Karpas-422 (cell line): ENCODE measurements around the gene LOXL3. TPM values are rescaled to one million over a fixed set of nuclear protein-coding genes. Genes with fewer than 3 reads are reported as not detected.
"Not testable (repeated sequence)": the region's sequence is repeated elsewhere in the genome, so short reads cannot be mapped to it uniquely, and the experiment has no call there.

Source experiments
- DNase-seq: peaks from one replicate; pipeline ENCODE4 v3.0.0-alpha.2; 2015
- H2AFZ ChIP-seq: fragments of 200-600 bp; sonication (generic); 2 replicates; pipeline ENCODE4 v1.6.1; 2014; ENCODE audit warnings: antibody characterized with exemption, low read length, mixed read lengths
- H3K27ac ChIP-seq: fragments of 200-600 bp; sonication (generic); 2 replicates; pipeline ENCODE4 v1.5.1; 2014; ENCODE audit warnings: mild to moderate bottlenecking, low read length, moderate library complexity
- H3K27me3 ChIP-seq: fragments of 200-600 bp; sonication (generic); 2 replicates; pipeline ENCODE4 v1.6.1; 2014; ENCODE audit warnings: low read length, mixed read lengths
- H3K36me3 ChIP-seq: fragments of 200-600 bp; sonication (generic); 2 replicates; pipeline ENCODE4 v1.6.1; 2014; ENCODE audit warnings: low read length, mixed read lengths; ENCODE audit not compliant: insufficient read depth
- H3K4me1 ChIP-seq: fragments of 200-600 bp; sonication (generic); 2 replicates; pipeline ENCODE4 v1.6.1; 2014; ENCODE audit warnings: mild to moderate bottlenecking, low read length, mixed read lengths
- H3K4me2 ChIP-seq: fragments of 200-600 bp; sonication (generic); 2 replicates; pipeline ENCODE4 v1.6.1; 2014; ENCODE audit warnings: low read length, low read depth, mild to moderate bottlenecking; ENCODE audit not compliant: poor library complexity, severe bottlenecking
- H3K4me3 ChIP-seq: fragments of 200-600 bp; sonication (generic); 2 replicates; pipeline ENCODE4 v1.5.1; 2014; ENCODE audit warnings: mild to moderate bottlenecking, antibody characterized with exemption, low read length, mixed read lengths
- H3K79me2 ChIP-seq: fragments of 200-600 bp; sonication (generic); 2 replicates; pipeline ENCODE4 v1.6.1; 2014; ENCODE audit warnings: mild to moderate bottlenecking, low read length, mixed read lengths
- H3K9ac ChIP-seq: fragments of 200-600 bp; sonication (generic); 2 replicates; pipeline ENCODE4 v1.6.0; 2014; ENCODE audit warnings: low read length
- H3K9me2 ChIP-seq: fragments of 200-600 bp; sonication (generic), shearing (Covaris generic); replicated peaks from 2 replicates; pipeline ENCODE4 v1.6.0; 2014; ENCODE audit warnings: mild to moderate bottlenecking, low read length, moderate library complexity; ENCODE audit not compliant: insufficient read depth
- H3K9me3 ChIP-seq: fragments of 300-700, 200-600 bp; sonication (generic); 2 replicates; pipeline ENCODE4 v1.6.1; 2014; ENCODE audit warnings: low read length, mixed read lengths
- H4K20me1 ChIP-seq: fragments of 200-600 bp; sonication (generic); 2 replicates; pipeline ENCODE4 v1.6.1; 2014; ENCODE audit warnings: mild to moderate bottlenecking, antibody characterized with exemption, low read length, low read depth; ENCODE audit not compliant: insufficient read depth
- total RNA-seq: library from RNA; depleted of rRNA; stranded (reverse); fragments of >200 nt; shearing (Covaris generic); gene quantifications from 2 replicates; pipeline ENCODE4 v1.2.3, GENCODE V29; 2014; ENCODE audit warnings: low replicate concordance

LOXL3 gene
- total RNA-seq, 1 experiment from 2014 or later: 0.15 TPM

- Histone ChIP-seq H3K36me3 (no peaks in the 10 kb centered on the region), H3K4me3 (no peak overlapping the region), H3K79me2 (no peaks in the 10 kb centered on the region), H4K20me1 (no peaks in the 10 kb centered on the region), H2AFZ (no peak overlapping the region), H3K4me1 (peaks cover 8% of the 10 kb centered on the region), H3K9ac (no peak overlapping the region), H3K27me3 (no peaks in the 10 kb centered on the region), H3K27ac (no peak overlapping the region), H3K4me2 (no peak overlapping the region), H3K9me3 (no peaks in the 10 kb centered on the region), H3K9me2 (no peaks in the 10 kb centered on the region)
- no peak for DNase-seq
Observed at GRCh38 chr2:74566754-74567085, 13.0 kb upstream of the LOXL3 start.

GRCh38 chr2:74566076-74566753 lies 12.5 kb upstream of the LOXL3 start:
- no peak overlapping the region for H3K4me2 ChIP-seq

GRCh38 chr2:74564222-74564621 lies 10.5 kb upstream of the LOXL3 start:
- Histone ChIP-seq H3K27me3 (no peaks in the 10 kb centered on the region), H3K27ac (no peak overlapping the region), H3K79me2 (no peaks in the 10 kb centered on the region), H2AFZ (no peak overlapping the region), H3K9me2 (no peaks in the 10 kb centered on the region), H3K4me1 (no peaks in the 10 kb centered on the region), H4K20me1 (no peaks in the 10 kb centered on the region), H3K4me3 (no peak overlapping the region), H3K9ac (no peak overlapping the region), H3K9me3 (no peaks in the 10 kb centered on the region), H3K36me3 (no peaks in the 10 kb centered on the region), H3K4me2 (no peak overlapping the region)
- DNase-seq: no peak

More at GRCh38 chr2:74566076-74566753, 12.5 kb upstream of the LOXL3 start:
- Histone ChIP-seq H3K9ac (no peak overlapping the region), H3K4me3 (no peak overlapping the region), H3K4me1 (peaks cover 5% of the 10 kb centered on the region), H3K27ac (no peak overlapping the region), H3K27me3 (no peaks in the 10 kb centered on the region), H2AFZ (no peak overlapping the region), H3K79me2 (no peaks in the 10 kb centered on the region), H4K20me1 (no peaks in the 10 kb centered on the region), H3K9me3 (no peaks in the 10 kb centered on the region), H3K9me2 (no peaks in the 10 kb centered on the region), H3K36me3 (no peaks in the 10 kb centered on the region)
- no peak for DNase-seq

- Histone ChIP-seq H3K9me2 (no peaks in the 10 kb centered on the region), H3K9ac (no peak overlapping the region), H3K27ac (no peak overlapping the region), H3K9me3 (no peaks in the 10 kb centered on the region), H4K20me1 (no peaks in the 10 kb centered on the region), H3K79me2 (no peaks in the 10 kb centered on the region), H3K27me3 (no peaks in the 10 kb centered on the region), H3K4me1 (no peaks in the 10 kb centered on the region), H3K36me3 (no peaks in the 10 kb centered on the region), H2AFZ (no peak overlapping the region), H3K4me3 (no peak overlapping the region), H3K4me2 (no peak overlapping the region)
- no peak for DNase-seq
Observed at GRCh38 chr2:74562126-74562775, 8.5 kb upstream of the LOXL3 start.

- not testable (repeated sequence) for H4K20me1 ChIP-seq, H3K79me2 ChIP-seq, H3K36me3 ChIP-seq, H2AFZ ChIP-seq, H3K9ac ChIP-seq, H3K4me1 ChIP-seq, H3K27me3 ChIP-seq, DNase-seq, H3K4me3 ChIP-seq, H3K9me3 ChIP-seq, H3K9me2 ChIP-seq, H3K27ac ChIP-seq, H3K4me2 ChIP-seq
Observed at GRCh38 chr2:74561022-74561421, 7.3 kb upstream of the LOXL3 start.

- Histone ChIP-seq H3K4me1 (peaks cover 1% of the 10 kb centered on the region), H3K27me3 (no peaks in the 10 kb centered on the region), H3K4me2 (no peak overlapping the region), H3K36me3 (0 out of 2 replicates have a peak, but pooled peaks cover 4% of the 10 kb centered on the region), H3K79me2 (no peaks in the 10 kb centered on the region), H2AFZ (no peak overlapping the region), H4K20me1 (peaks cover 9% of the 10 kb centered on the region; the same call in 1 of the 2 replicates), H3K27ac (no peak overlapping the region), H3K9me2 (no peaks in the 10 kb centered on the region), H3K9me3 (no peaks in the 10 kb centered on the region), H3K9ac (no peak overlapping the region), H3K4me3 (no peak overlapping the region)
- no peak for DNase-seq
Observed at GRCh38 chr2:74560591-74560990, 6.8 kb upstream of the LOXL3 start.

- no peaks in the 10 kb centered on the region for H3K9me3 ChIP-seq
- DNase-seq: no peak
- H3K9me2 ChIP-seq: no peaks in the 10 kb centered on the region
- peaks cover 7% of the 10 kb centered on the region for H3K4me1 ChIP-seq
- no peak overlapping the region for H3K4me3 ChIP-seq
- H3K36me3 ChIP-seq: 0 out of 2 replicates have a peak, but pooled peaks cover 4% of the 10 kb centered on the region
- H3K27me3 ChIP-seq: no peaks in the 10 kb centered on the region
- H3K79me2 ChIP-seq: no peaks in the 10 kb centered on the region
- no peak overlapping the region for H3K27ac ChIP-seq
- no peak overlapping the region for H3K4me2 ChIP-seq
- H4K20me1 ChIP-seq: peaks cover 14% of the 10 kb centered on the region; the same call in 1 of the 2 replicates
- no peak overlapping the region for H3K9ac ChIP-seq
- no peak overlapping the region for H2AFZ ChIP-seq
Observed at GRCh38 chr2:74559912-74560311, 6.2 kb upstream of the LOXL3 start.

- no peak overlapping the region for H3K4me2 ChIP-seq
- H3K9ac ChIP-seq: no peak overlapping the region
- H3K79me2 ChIP-seq: no peaks in the 10 kb centered on the region
- no peak overlapping the region for H3K27ac ChIP-seq
- no peak overlapping the region for H2AFZ ChIP-seq
- H3K9me2 ChIP-seq: no peaks in the 10 kb centered on the region
- H3K27me3 ChIP-seq: no peaks in the 10 kb centered on the region
- H4K20me1 ChIP-seq: peaks cover 14% of the 10 kb centered on the region; the same call in 1 of the 2 replicates
- peaks cover 13% of the 10 kb centered on the region for H3K4me1 ChIP-seq
- 0 out of 2 replicates have a peak, but pooled peaks cover 4% of the 10 kb centered on the region for H3K36me3 ChIP-seq
- H3K4me3 ChIP-seq: no peak overlapping the region
- no peak for DNase-seq
- no peaks in the 10 kb centered on the region for H3K9me3 ChIP-seq
Observed at GRCh38 chr2:74558284-74559230, 4.8 kb upstream of the LOXL3 start.
